PC-3 (cell line): Measurements from ENCODE around the gene C19orf25. TPM values are rescaled to one million over a fixed set of nuclear protein-coding genes. Genes with fewer than 3 reads are reported as not detected.

Source experiments
- ATAC-seq: fragments of 200-7000 bp; cut with Tn5 transposase; 2 replicates; pipeline ENCODE4 v1.9.1; 2020; ENCODE audit warnings: mild to moderate bottlenecking, moderate library complexity
- BruUV-seq: library from RNA; stranded (reverse); fragments of 400-500 nt; replicated peaks from 2 replicates; lab custom pipeline; 2021; lab: Mats Ljungman, UMichigan
- CTCF ChIA-PET: fragments of 300-600 bp; sonication (Branson Sonifier 250); formaldehyde crosslinking; loops from one replicate; lab custom pipeline; 2022; ENCODE audit warnings: antibody characterized with exemption; lab: Charles Lee
- POLR2A ChIA-PET: fragments of 300-600 bp; sonication (Branson Sonifier 250); formaldehyde crosslinking; loops from one replicate; lab custom pipeline; 2022; ENCODE audit warnings: antibody characterized with exemption; ENCODE audit not compliant: unreplicated experiment; lab: Charles Lee
- DNase-seq: peaks from one replicate; pipeline ENCODE4 v3.0.0-alpha.2; 2015
- H2AFZ ChIP-seq: fragments of 300-600 bp; sonication (generic); 2 replicates; pipeline ENCODE4 v1.6.0; 2016; ENCODE audit warnings: antibody characterized with exemption, low read length
- H3F3A ChIP-seq: fragments of 300-600 bp; sonication (generic); one replicate; pipeline ENCODE4 v1.6.0; 2017; ENCODE audit warnings: antibody characterized with exemption, low read length, control low read depth, mild to moderate bottlenecking; ENCODE audit not compliant: unreplicated experiment
- H3K27ac ChIP-seq: fragments of 300-600 bp; sonication (generic); 2 replicates; pipeline ENCODE4 v1.5.1; 2016; ENCODE audit warnings: mild to moderate bottlenecking, low read length
- H3K27me3 ChIP-seq: fragments of 300-600 bp; sonication (generic); 2 replicates; pipeline ENCODE4 v1.6.1; 2016; ENCODE audit warnings: low read length, mixed read lengths
- H3K36me3 ChIP-seq: fragments of 300-600 bp; sonication (generic); 2 replicates; pipeline ENCODE4 v1.6.1; 2016; ENCODE audit warnings: low read depth, mixed run types, low read length, mixed read lengths
- H3K4me1 ChIP-seq: fragments of 300-600 bp; sonication (generic); 2 replicates; pipeline ENCODE4 v1.5.1; 2016; ENCODE audit warnings: low read length; ENCODE audit not compliant: insufficient read depth
- H3K4me2 ChIP-seq: fragments of 300-600 bp; sonication (generic); 2 replicates; pipeline ENCODE4 v1.6.0; 2016; ENCODE audit warnings: low read length
- H3K4me3 ChIP-seq: fragments of 300-600 bp; sonication (generic); 2 replicates; pipeline ENCODE4 v1.5.1; 2016; ENCODE audit warnings: mild to moderate bottlenecking, low read length, mixed read lengths
- H3K79me2 ChIP-seq: fragments of 300-600 bp; sonication (generic); 2 replicates; pipeline ENCODE4 v1.6.1; 2017; ENCODE audit warnings: low read length, mixed read lengths
- H3K9ac ChIP-seq: fragments of 300-600 bp; sonication (generic); 2 replicates; pipeline ENCODE4 v1.6.0; 2016; ENCODE audit warnings: mild to moderate bottlenecking, low read length
- H3K9me2 ChIP-seq: fragments of 300-600 bp; sonication (generic); replicated peaks from 2 replicates; pipeline ENCODE4 v1.6.1; 2016; ENCODE audit warnings: mixed run types, low read length, mixed read lengths
- H3K9me3 ChIP-seq: fragments of 300-600 bp; sonication (generic); 2 replicates; pipeline ENCODE4 v1.6.1; 2016; ENCODE audit warnings: low read length, mixed read lengths
- H4K20me1 ChIP-seq: fragments of 300-600 bp; sonication (generic); 2 replicates; pipeline ENCODE4 v1.6.1; 2016; ENCODE audit warnings: low read length, mixed read lengths
- EZH2 ChIP-seq: fragments of 300-600 bp; sonication (generic); IDR thresholded peaks from one replicate; pipeline ENCODE4 v1.6.1; 2017; ENCODE audit warnings: antibody characterized with exemption, mild to moderate bottlenecking, low read length; ENCODE audit not compliant: unreplicated experiment
- EZH2phosphoT487 ChIP-seq: fragments of 300-600 bp; sonication (generic); IDR thresholded peaks from 2 replicates; pipeline ENCODE4 v1.6.1; 2018; ENCODE audit warnings: mild to moderate bottlenecking, antibody characterized with exemption, low read length, borderline replicate concordance
- intact Hi-C: fragments of 100-400 bp; cut with micrococcal nuclease; formaldehyde crosslinking; loops from 2 replicates; pipeline ENCODE4 v1.9.0; 2023
- total RNA-seq: library from RNA; depleted of rRNA; stranded (reverse); fragments of >200 nt; gene quantifications from 2 replicates; pipeline ENCODE4 v1.2.3, GENCODE V29; 2014
- TF ChIP-seq, protein P1 (sequence below): fragments of 300-600 bp; sonication (generic); conservative IDR thresholded peaks from 2 replicates; pipeline ENCODE4 v1.5.1; 2017; ENCODE audit warnings: antibody characterized with exemption, low read depth, mild to moderate bottlenecking, low read length

C19orf25 gene
- total RNA-seq, 1 experiment from 2014 or later, result 45.0 TPM

DNA sequence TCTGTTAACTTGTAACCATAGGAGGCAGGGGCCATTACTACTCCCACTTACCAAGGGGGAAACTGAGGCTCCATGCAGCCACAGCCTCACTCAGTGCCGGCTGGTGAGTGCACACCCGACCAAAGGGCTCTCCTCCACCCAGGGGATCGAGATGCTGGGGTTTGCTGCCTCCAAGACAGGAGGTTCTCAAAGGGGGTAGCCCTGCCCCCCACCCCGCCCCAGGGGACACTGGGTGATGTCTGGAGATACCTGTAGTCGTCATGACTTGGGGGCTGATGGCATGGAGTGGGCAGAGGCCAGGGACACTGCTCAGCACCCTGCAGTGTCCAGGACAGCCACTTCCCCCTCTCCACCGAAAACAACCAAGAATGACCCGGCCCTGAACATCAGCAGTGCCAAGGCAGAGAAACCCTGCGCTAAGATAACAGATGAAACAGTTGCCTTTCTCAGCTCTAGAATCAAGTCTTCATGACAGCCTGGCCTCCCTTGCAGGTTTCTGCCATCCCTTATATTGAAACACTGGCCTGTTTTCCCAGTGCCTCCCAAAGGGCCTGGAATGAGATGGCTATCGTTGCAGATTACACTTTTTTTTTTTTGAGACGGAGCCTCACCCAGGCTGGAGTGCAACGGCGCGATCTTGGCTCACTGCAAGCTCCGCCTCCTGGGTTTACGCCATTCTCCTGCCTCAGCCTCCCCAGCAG is 15.2 kb upstream of the C19orf25 start:
- no peak for ATAC-seq
- Histone ChIP-seq H3K4me3 (no peak overlapping the region), H3K4me1 (peaks cover 12% of the 10 kb centered on the region), H3K9me3 (no peaks in the 10 kb centered on the region), H3F3A (no peaks in the 10 kb centered on the region), H3K27me3 (no peaks in the 10 kb centered on the region), H3K4me2 (no peak overlapping the region), H3K36me3 (no peaks in the 10 kb centered on the region), H2AFZ (no peak overlapping the region), H3K27ac (no peak overlapping the region), H3K9me2 (no peaks in the 10 kb centered on the region), H4K20me1 (no peaks in the 10 kb centered on the region), H3K79me2 (0 out of 2 replicates have a peak, but pooled peaks cover 3% of the 10 kb centered on the region), H3K9ac (no peak overlapping the region)
- no peak for DNase-seq
- TF ChIP-seq EZH2phosphoT487 (no peak), EZH2 (no peak)
- TF ChIP-seq, protein P1, sequence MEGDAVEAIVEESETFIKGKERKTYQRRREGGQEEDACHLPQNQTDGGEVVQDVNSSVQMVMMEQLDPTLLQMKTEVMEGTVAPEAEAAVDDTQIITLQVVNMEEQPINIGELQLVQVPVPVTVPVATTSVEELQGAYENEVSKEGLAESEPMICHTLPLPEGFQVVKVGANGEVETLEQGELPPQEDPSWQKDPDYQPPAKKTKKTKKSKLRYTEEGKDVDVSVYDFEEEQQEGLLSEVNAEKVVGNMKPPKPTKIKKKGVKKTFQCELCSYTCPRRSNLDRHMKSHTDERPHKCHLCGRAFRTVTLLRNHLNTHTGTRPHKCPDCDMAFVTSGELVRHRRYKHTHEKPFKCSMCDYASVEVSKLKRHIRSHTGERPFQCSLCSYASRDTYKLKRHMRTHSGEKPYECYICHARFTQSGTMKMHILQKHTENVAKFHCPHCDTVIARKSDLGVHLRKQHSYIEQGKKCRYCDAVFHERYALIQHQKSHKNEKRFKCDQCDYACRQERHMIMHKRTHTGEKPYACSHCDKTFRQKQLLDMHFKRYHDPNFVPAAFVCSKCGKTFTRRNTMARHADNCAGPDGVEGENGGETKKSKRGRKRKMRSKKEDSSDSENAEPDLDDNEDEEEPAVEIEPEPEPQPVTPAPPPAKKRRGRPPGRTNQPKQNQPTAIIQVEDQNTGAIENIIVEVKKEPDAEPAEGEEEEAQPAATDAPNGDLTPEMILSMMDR, result no peak
- no TSS peak for BruUV-seq
- POLR2A ChIA-PET, result no interaction called here
- intact Hi-C loops, result no loop called here
- CTCF ChIA-PET, result no interaction called here

DNA sequence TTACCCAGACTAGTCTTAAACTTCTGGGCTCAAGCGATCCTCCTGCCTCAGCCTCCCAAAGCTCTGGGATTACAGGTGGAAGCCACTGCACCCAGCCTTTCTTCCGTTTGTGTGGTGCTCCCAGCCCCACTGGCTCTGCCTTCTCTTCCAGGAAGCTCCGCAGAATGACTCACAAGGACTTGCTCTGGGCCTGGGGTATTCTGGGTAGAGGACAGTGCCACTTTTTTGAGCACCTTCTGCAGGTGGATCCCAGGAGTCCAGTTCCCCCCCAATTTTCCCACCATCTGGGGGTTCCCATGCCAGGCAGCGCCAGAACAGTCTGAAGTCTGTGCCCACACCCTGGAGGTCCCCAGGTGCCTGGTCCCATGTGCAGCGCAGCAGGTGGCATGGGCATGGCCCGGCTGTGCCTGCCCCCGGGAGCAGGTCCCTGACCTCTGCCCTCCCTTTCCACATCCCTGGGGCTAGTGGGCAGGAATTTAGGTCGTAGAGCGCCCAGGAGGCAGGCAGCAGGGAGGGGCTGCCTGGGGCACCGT is 13.5 kb upstream of the C19orf25 start:
- Histone ChIP-seq H3K27me3 (no peaks in the 10 kb centered on the region), H3K9me2 (no peaks in the 10 kb centered on the region), H3K9me3 (no peaks in the 10 kb centered on the region), H3K9ac (no peak overlapping the region), H3K27ac (no peak overlapping the region), H4K20me1 (no peaks in the 10 kb centered on the region), H2AFZ (no peak overlapping the region), H3K36me3 (no peaks in the 10 kb centered on the region), H3K4me2 (peak overlapping the region; percentile 89; the same call in 1 of the 2 replicates), H3K4me1 (peaks cover 12% of the 10 kb centered on the region), H3K4me3 (peak overlapping the region; percentile 74; the same call in 1 of the 2 replicates), H3F3A (no peaks in the 10 kb centered on the region), H3K79me2 (0 out of 2 replicates have a peak, but pooled peaks cover 3% of the 10 kb centered on the region)
- no TSS peak for BruUV-seq
- intact Hi-C loops, result no loop called here
- TF ChIP-seq, protein P1, result no peak
- TF ChIP-seq EZH2 (no peak), EZH2phosphoT487 (no peak)
- ChIA-PET CTCF (no interaction called here), POLR2A (no interaction called here)
- ATAC-seq (peak; percentile 11; the same call in 1 of the 2 replicates), DNase-seq (peak; percentile 58)

DNA sequence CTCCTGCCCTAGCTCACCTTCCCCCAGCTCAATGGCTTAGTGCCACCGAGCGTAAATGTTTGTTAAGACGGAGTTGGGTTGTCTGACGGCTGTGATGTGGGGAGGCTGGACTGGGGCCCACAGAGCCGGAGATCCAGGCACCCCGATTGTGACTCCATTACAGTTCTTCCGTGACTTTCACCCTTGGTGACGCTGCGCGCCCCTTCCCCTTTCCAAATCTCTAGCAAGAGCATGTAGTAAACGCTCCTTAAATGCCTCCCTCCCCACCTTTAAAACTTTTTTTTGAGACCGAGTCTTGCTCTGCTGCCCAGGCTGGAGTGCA is 12.8 kb upstream of the C19orf25 start:
- ATAC-seq (no peak), DNase-seq (peak; percentile 16)
- Histone ChIP-seq H3K4me3 (peak overlapping the region; percentile 74), H3K36me3 (no peaks in the 10 kb centered on the region), H3K9me2 (no peaks in the 10 kb centered on the region), H3K9ac (peak overlapping the region; percentile 45), H3F3A (no peaks in the 10 kb centered on the region), H3K79me2 (0 out of 2 replicates have a peak, but pooled peaks cover 3% of the 10 kb centered on the region), H4K20me1 (no peaks in the 10 kb centered on the region), H3K4me1 (peaks cover 12% of the 10 kb centered on the region), H3K27ac (no peak overlapping the region), H3K9me3 (no peaks in the 10 kb centered on the region), H2AFZ (no peak overlapping the region), H3K4me2 (peak overlapping the region; percentile 89), H3K27me3 (no peaks in the 10 kb centered on the region)
- intact Hi-C loops, result no loop called here
- POLR2A ChIA-PET, result no interaction called here
- CTCF ChIA-PET, result no interaction called here
- TSS peak; percentile 38 for BruUV-seq
- TF ChIP-seq EZH2 (no peak), EZH2phosphoT487 (no peak)
- TF ChIP-seq, protein P1, result no peak
